Stimulated activated CD8-positive, alpha-beta memory T cell treated with anti-CD3 and anti-CD28 coated beads, Interleukin-12 subunit alpha, Interleukin-12 subunit beta, amount 100 ng/mL, for 24 hours (primary cell): ENCODE measurements around the gene TP53RK.

Experiments used
- DNase-seq: peaks from one replicate; pipeline ENCODE4 v3.0.0-alpha.2; 2020; ENCODE audit errors: extremely low read depth

Gene TP53RK

DNA sequence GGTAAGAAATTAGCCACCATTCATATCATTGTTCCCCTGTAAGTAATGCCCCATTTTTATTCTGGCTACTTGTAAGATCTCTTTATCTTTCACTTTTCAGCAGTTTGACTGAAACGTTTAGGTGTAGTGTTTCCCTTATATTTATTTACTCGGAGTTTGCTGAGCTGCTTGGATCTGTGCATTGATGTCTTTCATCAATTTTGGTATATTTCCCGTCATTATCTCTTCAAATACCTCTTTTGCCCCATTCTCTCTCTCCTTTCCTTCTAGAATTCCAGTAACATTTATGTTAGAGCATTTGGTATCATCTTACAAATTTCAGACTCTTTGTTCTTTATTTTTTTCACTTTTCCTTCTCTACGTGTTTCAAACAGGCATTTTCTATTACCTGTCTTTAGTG, 28.8 kb downstream of the TP53RK start:
- no peak for DNase-seq

DNA sequence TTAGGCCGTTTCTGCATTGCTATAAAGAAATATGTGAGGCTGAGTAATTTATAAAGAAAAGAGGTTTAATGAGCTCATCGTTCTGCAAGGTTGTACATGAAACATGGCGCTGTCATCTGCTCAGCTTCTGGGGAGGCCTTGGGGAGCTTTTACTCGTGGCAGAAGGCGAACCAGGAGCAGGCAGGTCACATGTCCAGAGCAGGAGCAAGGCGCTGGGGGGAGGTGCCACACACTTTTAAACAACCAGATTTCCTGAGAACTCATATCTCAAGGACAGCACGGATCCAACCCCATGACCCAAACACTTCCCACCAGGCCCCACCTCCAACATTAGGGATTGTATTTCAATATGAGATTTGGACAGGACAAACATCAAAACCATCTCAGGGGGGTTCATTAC, 31.6 kb downstream of the TP53RK start:
- no peak for DNase-seq

GRCh38 chr20:46657137-46657536, 32.1 kb downstream of the TP53RK start:
- DNase-seq, result no peak

GRCh38 chr20:46652699-46653098, 36.5 kb downstream of the TP53RK start:
- DNase-seq, result no peak

DNA sequence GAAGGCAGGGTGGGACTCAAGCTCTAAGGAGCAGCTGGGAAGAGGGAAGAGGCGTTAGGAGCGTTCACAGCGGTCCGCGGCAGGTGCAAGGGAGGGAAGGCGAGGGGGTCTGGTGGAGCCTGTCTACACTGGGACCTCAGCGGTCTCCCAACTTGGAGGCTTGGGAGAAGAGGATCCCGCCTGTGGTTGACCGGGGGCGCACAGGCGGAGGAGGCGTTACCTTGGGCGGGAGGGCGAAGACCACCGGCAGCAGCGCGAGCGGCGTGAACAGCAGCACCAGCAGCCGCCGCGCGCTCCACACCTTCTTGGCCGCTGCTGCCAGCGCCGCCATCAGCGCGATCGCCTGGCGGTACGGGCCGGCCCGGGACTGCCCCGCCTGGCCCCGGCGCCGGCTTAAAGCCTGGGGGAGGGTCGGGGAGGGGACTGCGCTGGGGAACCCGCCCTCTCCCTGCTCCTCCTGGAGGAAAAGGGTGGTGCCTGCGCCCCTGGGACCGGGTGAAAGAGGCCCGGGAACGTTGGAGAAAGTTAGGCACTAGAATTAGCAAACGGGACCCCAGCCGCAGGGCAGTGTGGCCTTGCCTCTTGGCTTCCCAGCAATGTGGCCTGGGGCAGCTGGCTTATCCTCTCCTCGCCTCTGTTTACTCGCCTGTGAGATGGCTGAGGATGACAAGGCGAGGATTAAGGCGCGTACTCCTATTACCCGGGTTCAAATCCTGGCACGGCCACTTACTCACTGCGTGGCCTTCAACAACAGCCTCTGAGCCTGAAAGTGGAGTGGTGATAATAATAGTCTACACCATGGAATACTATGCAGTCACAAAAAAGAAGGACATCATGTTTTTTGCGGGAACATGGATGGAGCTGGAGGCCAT, 37.9 kb downstream of the TP53RK start, which contains the start of gene SLC13A3:
Gene SLC13A3, minus strand, starts transcription at position 369 of the 872 bp plus-strand sequence. Its CDS starts 38 bp downstream, at position 331.
- no peak for DNase-seq

DNA sequence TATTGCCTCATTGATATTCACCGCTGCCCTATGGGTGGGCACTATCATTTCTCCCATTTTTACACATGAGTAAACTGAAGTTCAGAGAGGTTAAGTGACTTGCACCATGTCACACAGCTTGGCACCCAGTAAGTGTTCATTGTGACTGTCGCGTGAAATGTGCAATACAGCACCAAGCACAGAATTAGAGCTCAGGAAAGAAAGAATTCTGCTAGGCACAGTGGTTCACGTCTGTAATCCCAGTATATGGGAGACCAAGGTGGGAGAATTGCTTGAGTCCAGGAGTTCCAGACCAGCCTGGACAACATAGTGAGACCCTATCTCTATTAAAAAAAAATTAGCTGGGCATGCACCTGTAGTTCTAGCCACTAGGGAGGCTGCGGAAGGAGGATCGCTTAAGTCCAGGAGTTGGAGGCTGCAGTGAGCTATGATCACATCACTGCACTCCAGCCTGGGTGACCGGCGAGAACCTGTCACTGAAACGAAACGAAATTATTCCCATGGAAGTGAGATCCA, 38.6 kb downstream of the TP53RK start:
- no peak for DNase-seq

GRCh38 chr20:46649965-46650542, 39.2 kb downstream of the TP53RK start:
- DNase-seq, result no peak

- no peak for DNase-seq
These were observed 39.6 kb downstream of the TP53RK start for GRCh38 chr20:46649650-46649949.

DNA sequence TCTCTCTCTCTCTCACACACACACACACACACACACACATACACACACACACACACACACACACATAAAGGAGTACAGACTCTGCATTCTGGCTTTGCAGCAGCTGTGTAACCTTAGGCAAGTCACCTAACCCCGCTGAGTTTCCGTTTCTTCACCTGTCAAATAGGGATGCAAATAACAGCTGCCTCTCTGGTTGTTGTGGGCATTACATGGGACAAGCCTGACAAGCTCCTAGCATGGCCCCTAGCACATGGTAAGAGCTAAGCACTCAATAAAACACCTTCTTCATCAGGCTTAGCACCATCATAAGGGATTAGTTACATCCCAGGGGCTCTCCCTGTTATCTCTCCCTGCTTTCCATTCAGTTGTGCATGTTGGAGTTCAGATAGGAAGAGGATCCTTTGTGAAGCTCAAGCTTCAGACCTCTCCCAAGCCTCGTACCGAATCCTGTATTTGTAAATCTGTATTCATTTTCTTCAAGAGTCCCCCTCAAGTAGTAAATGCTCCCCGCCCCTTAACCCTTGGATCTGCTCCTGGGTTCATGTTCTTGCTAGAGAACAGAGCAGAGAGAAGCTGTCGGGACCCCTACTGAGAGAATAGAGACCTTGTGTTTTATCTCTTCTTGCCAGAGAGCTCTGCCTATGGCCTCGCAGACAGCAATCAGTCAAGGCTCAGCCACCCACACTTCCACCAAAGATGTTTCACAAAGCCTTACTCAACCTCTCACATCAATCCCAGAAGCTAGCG, 40.2 kb downstream of the TP53RK start:
- DNase-seq, result no peak

GRCh38 chr20:46647469-46647868, 41.8 kb downstream of the TP53RK start:
- no peak for DNase-seq

DNA sequence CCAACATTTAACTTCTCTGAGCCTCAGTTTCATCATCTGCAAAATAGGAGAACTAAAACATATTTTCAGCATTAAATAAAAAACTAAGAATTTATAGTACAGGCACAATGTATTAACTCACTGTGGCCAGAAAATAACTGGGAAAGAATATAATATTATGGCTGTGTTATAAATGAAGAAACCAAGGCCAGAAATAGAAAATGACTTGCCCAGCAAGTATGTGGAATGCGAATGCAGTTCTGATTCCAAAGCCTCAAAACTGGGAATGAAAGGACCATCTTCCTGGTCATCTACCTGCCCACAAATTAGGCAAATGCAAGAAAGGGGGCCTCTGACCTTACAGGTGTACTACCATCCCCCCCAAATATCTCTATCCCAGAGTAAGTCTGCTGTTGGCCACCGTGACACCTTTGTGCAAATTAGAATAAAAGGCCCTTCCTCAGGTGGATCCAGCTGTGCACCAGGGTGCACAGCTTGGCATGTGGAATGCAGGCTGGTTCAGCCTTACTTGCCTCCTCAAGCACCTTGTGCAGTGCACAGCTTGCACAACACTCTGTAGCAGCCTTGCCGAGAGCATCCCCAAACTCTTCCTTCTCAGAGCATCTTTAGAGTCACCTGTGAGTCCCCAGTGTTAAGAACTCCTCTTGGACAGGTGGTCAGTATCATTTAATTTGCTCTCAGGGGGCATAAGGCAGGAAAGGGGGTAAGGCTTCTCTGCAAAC, 42.4 kb downstream of the TP53RK start:
- DNase-seq, result no peak

GRCh38 chr20:46646122-46646521, 43.1 kb downstream of the TP53RK start:
- no peak for DNase-seq

DNA sequence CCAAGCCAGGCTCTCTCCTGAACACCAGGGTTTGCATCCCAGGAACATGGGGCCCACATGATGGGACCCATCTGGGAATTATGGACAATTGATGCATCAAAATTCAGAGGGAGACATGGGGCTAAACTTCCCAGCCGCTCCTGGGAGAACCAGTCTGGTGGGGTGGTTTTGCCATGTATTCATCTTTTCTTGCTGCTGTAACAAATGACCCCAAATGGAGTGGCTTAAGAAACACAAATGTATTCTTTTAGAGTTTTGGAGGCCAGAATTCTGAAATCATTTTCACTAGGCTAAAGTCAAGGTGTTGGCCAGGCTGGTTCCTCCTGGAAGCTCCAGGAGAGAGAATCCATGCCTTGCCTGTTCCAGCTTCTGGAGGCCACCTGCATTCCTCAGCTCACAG, 44.5 kb downstream of the TP53RK start:
- no peak for DNase-seq

GRCh38 chr20:46644160-46644559, 45.1 kb downstream of the TP53RK start:
- DNase-seq, result no peak

DNA sequence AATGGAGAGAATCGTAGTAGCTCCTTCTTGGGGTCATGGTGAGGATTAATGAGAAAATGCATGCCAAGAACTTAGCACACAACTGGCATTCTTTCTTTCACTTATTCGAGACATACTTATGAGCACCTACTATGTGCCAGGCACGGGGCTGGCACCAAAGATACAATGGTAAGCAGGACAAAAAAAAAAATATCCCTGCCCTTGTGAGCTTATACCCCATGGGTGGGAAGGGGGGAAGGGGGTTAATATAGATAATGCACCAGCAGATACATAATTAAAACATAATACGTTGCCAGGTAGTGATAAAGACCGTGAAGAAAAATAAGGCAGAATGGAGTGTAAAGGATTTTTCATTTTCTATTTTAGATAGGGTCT, 46.3 kb downstream of the TP53RK start:
- DNase-seq, result no peak

GRCh38 chr20:46642265-46642968, 46.8 kb downstream of the TP53RK start:
- DNase-seq, result no peak

- DNase-seq, result no peak
These were observed 47.8 kb downstream of the TP53RK start for GRCh38 chr20:46641424-46641823.

GRCh38 chr20:46640536-46641311, 48.5 kb downstream of the TP53RK start:
- no peak for DNase-seq

GRCh38 chr20:46640044-46640443, 49.2 kb downstream of the TP53RK start:
- no peak for DNase-seq

DNA sequence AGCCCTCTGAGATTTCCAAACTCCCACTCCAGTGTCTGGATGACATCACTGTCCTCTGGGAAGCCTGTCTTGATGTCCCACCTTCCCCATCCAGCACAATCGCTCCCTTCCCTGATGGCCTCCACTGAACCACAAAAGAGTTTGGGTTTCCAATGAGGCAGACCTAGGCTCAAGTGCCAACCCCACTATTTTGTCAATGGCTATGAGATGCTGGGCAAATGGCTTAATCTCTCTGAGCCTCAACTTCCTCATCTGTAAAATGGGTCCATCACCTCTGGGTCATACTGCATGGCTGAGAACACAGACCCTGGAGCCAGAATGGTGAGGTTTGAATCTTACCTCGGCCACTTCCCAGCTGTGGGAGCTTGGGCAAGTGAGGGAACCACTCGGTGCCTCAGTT, 49.7 kb downstream of the TP53RK start:
- DNase-seq, result no peak

- DNase-seq, result no peak
These were observed 50.4 kb downstream of the TP53RK start for GRCh38 chr20:46638898-46639274.
